Brain microvascular endothelial cell (primary cell): ENCODE measurements around the gene DLG5.

ENCODE experiments used
- DNase-seq: peaks from one replicate; pipeline ENCODE4 v3.0.0-alpha.2; 2020
- H3K27ac ChIP-seq: fragments of 250-450 bp; sonication (Bioruptor Pico); 2 replicates; pipeline ENCODE4 v1.5.1; 2020; ENCODE audit warnings: mild to moderate bottlenecking, moderate library complexity
- H3K27me3 ChIP-seq: fragments of 250-450 bp; sonication (Bioruptor Pico); replicated peaks from 2 replicates; pipeline ENCODE4 v1.5.1; 2020; ENCODE audit warnings: mild to moderate bottlenecking
- H3K36me3 ChIP-seq: fragments of 250-450 bp; sonication (Bioruptor Pico); replicated peaks from 2 replicates; pipeline ENCODE4 v1.5.1; 2020; ENCODE audit warnings: mild to moderate bottlenecking
- H3K4me3 ChIP-seq: 2 replicates; pipeline ENCODE4 v1.5.1; 2011; ENCODE audit warnings: low read depth, mild to moderate bottlenecking, control low read depth, low read length, moderate library complexity
- in situ Hi-C: cut with HindIII; loops from 2 replicates; pipeline ENCODE4 v1.10.0; 2017; ENCODE audit warnings: low sequenced_read_pairs, low pct_ligation_motif_present
- TF ChIP-seq, protein P1 (sequence below): IDR thresholded peaks from 2 replicates; pipeline ENCODE4 v1.5.1; 2011; ENCODE audit warnings: low read depth, mild to moderate bottlenecking, moderate library complexity, low read length, control low read depth, inconsistent platforms; ENCODE audit errors: missing control alignments

The DLG5 gene

DNA sequence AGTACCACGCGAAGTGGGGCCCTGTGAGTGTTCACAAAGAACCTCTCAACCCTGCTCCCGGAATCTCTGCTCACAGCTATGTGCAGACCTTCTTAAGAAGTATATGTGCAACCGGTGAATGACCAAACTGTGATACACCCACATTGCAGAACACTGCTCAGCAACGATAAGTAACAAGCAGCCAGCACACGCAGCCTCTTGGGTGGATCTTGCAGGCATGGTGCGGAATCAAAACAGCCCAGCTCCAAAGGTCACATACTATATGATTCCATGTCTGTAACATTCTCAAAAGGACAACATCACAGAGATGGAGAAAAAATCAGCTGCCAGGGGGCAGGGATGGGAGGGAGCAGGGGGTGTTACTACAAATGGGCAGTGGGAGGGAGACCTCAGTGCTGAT lies 101.6 kb downstream of the DLG5 start:
- Histone ChIP-seq H3K27ac (no peak overlapping the region), H3K36me3 (peaks cover 1% of the 10 kb centered on the region), H3K27me3 (no peaks in the 10 kb centered on the region), H3K4me3 (no peak overlapping the region)
- in situ Hi-C loops = no loop called here
- DNase-seq = no peak
- TF ChIP-seq, protein P1, sequence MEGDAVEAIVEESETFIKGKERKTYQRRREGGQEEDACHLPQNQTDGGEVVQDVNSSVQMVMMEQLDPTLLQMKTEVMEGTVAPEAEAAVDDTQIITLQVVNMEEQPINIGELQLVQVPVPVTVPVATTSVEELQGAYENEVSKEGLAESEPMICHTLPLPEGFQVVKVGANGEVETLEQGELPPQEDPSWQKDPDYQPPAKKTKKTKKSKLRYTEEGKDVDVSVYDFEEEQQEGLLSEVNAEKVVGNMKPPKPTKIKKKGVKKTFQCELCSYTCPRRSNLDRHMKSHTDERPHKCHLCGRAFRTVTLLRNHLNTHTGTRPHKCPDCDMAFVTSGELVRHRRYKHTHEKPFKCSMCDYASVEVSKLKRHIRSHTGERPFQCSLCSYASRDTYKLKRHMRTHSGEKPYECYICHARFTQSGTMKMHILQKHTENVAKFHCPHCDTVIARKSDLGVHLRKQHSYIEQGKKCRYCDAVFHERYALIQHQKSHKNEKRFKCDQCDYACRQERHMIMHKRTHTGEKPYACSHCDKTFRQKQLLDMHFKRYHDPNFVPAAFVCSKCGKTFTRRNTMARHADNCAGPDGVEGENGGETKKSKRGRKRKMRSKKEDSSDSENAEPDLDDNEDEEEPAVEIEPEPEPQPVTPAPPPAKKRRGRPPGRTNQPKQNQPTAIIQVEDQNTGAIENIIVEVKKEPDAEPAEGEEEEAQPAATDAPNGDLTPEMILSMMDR = no peak

DNA sequence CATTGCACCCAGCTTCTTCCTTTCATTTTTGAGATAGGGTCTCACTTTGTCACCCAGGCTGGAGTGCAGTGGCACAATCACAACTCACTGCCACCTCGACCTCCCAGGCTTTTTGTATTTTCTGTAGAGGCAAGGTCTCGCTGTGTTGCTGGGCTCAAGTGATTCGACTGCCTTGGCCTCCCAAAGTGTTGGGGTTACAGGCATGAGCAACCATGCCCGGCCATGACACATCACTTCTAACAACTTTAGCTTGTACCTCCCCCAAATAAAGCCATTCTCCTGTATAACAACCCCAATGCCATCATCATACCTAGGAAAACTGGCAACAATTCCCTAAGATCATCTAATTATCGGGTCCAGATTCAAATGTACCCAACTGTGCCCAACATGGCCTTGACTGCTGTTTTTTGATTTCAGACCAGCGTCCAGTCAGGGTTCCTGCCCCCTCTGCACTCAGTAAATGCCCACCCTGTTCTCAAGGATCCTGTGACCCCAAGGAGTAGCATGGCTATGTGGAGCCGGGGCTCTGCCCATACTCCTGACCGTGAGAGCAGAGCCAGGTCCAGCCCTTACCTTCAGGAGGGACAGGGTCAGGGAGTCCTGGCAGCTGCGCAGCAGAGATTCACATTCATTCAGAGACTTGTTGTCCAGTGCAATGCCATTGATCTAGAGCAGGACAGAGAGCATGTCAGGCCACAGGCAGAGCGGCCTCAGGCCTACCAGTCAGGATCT lies 102.6 kb downstream of the DLG5 start:
- in situ Hi-C loops = no loop called here
- Histone ChIP-seq H3K27me3 (no peaks in the 10 kb centered on the region), H3K4me3 (no peak overlapping the region), H3K36me3 (peaks cover 4% of the 10 kb centered on the region), H3K27ac (no peak overlapping the region)
- TF ChIP-seq, protein P1 = no peak
- no peak for DNase-seq

DNA sequence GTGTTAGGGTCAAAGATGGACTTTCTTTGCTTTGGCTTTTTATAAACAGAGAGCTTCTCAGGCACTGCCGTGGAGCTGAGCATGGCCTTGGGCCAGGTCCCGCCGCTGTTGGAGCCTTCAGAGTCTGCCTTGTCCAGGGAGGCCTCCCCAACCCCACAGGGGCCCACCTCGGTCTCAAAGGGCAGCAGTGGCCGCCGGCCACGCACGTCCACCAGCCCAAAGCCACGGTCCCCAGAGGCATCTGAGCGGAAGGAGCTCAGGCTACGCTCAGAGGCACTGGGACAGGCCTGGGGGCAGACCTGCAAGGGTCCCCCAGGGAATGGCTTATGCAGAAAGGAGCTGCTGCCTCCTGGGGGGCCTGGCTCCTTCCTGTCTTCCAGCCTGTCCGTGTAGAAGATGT lies 105.0 kb downstream of the DLG5 start:
- in situ Hi-C loops = no loop called here
- Histone ChIP-seq H3K27ac (no peak overlapping the region), H3K4me3 (no peak overlapping the region), H3K36me3 (peaks cover 17% of the 10 kb centered on the region), H3K27me3 (no peaks in the 10 kb centered on the region)
- DNase-seq = no peak
- TF ChIP-seq, protein P1 = no peak

DNA sequence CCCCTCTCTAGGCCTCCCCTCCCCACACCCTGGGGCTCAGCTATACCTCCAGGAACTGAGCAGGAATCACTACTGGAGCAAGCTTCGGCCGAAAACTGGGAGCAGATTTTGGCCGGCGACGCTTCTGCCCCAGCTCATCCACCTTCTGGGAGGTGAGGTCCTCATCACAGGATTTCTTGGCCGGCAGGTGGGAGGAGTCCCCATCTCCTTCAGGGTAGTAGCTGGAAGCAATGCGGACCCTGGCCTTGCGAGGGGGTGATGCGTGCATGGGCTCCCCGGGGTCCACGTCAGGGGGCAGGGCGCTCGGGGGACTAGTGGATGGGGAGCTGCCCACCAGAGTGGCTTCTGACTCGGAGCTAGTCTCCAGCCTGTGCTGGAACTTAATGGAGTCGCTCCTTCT lies 105.5 kb downstream of the DLG5 start:
- in situ Hi-C loops = no loop called here
- TF ChIP-seq, protein P1 = no peak
- Histone ChIP-seq H3K27ac (no peak overlapping the region), H3K4me3 (no peak overlapping the region), H3K36me3 (peaks cover 22% of the 10 kb centered on the region), H3K27me3 (no peaks in the 10 kb centered on the region)
- DNase-seq = no peak

DNA sequence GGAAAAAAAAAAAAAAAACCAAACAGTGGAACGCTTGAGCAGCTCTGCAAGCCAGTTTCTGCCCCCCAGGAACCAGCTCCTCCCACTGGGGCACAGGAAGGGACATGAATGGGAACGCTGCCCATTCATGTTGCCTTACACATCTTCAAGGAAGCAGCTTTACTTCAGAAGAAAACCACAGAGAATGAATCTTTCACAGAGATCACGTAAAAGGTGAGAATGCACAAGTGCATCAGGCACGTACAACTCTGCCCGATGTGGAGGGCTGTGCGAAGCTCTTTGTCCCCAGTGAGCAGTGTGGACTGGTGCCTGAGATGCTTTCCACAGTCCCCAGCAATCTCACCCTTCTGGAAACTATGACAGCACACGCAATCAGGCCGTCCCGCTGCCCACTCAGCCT lies 106.2 kb downstream of the DLG5 start:
- DNase-seq = no peak
- TF ChIP-seq, protein P1 = no peak
- Histone ChIP-seq H3K27me3 (no peaks in the 10 kb centered on the region), H3K36me3 (peaks cover 22% of the 10 kb centered on the region), H3K4me3 (no peak overlapping the region), H3K27ac (no peak overlapping the region)
- in situ Hi-C loops = no loop called here
